Tibial artery (tissue), 4 donors: ENCODE data around the gene KLHDC1.
A peak's percentile ranks its signal among the peaks of the same experiment; 100 is the strongest.
"Not testable (repeated sequence)": the region's sequence is repeated elsewhere in the genome, so short reads cannot be mapped to it uniquely, and the experiment has no call there.

Experiments used
- DNase-seq, 2 donors: peaks; one replicate each; pipeline ENCODE4 v3.0.0-alpha.2; 2019
- H3K27ac ChIP-seq, 2 donors: fragments of 200-600 bp; sonication (generic) in 1 of 2; 1 replicate in 1 of 2; 2 replicates in 1 of 2; pipeline ENCODE4 v1.5.1; 2018 to 2019; ENCODE audit warnings: mild to moderate bottlenecking in 1 of 2
- H3K27me3 ChIP-seq, 2 donors: fragments of 200-600 bp; sonication (generic) in 1 of 2; one replicate each; pipeline versions ENCODE4 v1.5.1 to v1.6.0; 2016 to 2019
- H3K36me3 ChIP-seq, 3 donors: fragments of 200-600 bp; sonication (generic) in 2 of 3; one replicate each; pipeline ENCODE4 v1.5.1; 2016 to 2019; ENCODE audit warnings: mild to moderate bottlenecking in 2 of 3
- H3K4me1 ChIP-seq, 4 donors: fragments of 200-600 bp; sonication (generic) in 2 of 4; 1 replicate in 3 of 4; 2 replicates in 1 of 4; pipeline ENCODE4 v1.5.1; 2016 to 2019
- H3K4me3 ChIP-seq, 2 donors: fragments of 200-600 bp; sonication (generic) in 1 of 2; 1 replicate in 1 of 2; 2 replicates in 1 of 2; pipeline ENCODE4 v1.5.1; 2018 to 2019; ENCODE audit warnings: mild to moderate bottlenecking in 2 of 2
- H3K9me3 ChIP-seq, 3 donors: fragments of 200-600 bp; sonication (generic) in 1 of 3; one replicate each; pipeline ENCODE4 v1.5.1; 2016 to 2019
- intact Hi-C: fragments of 100-400 bp; cut with DNase I; formaldehyde crosslinking; loops from one replicate; pipeline ENCODE4 v1.15.0; 2023; ENCODE audit warnings: low total_unique reads
- TF ChIP-seq, protein P1 (sequence below), 2 experiments: fragments of 200-600 bp in 1 of 2; fragments of 450-650 bp in 1 of 2; IDR thresholded peaks; one replicate each; pipeline ENCODE4 v1.5.1; 2017 to 2019; ENCODE audit warnings: antibody characterized with exemption in 2 of 2, mild to moderate bottlenecking in 1 of 2, moderate library complexity in 1 of 2

KLHDC1 gene

GRCh38 chr14:49687942-49688700 lies 4.8 kb upstream of the KLHDC1 start, which contains the start of gene POLE2:
Gene POLE2 (minus strand): TSS chr14:49688214. CDS start chr14:49688203, 11 bp downstream.
- Histone ChIP-seq H3K9me3 (no peaks in the 10 kb centered on the region), H3K4me3 (peak within 1 kb of the TSS; percentile 72 to 77), H3K27ac (peak within 1 kb of the TSS; percentile 77 to 78), H3K36me3 (no peaks in the 10 kb centered on the region), H3K27me3 (no peaks in the 10 kb centered on the region), H3K4me1 (peaks cover 0 to 14% (median 4%) of the 10 kb centered on the region in 4 donors)
- intact Hi-C loops: no loop called here
- TF ChIP-seq, protein P1, sequence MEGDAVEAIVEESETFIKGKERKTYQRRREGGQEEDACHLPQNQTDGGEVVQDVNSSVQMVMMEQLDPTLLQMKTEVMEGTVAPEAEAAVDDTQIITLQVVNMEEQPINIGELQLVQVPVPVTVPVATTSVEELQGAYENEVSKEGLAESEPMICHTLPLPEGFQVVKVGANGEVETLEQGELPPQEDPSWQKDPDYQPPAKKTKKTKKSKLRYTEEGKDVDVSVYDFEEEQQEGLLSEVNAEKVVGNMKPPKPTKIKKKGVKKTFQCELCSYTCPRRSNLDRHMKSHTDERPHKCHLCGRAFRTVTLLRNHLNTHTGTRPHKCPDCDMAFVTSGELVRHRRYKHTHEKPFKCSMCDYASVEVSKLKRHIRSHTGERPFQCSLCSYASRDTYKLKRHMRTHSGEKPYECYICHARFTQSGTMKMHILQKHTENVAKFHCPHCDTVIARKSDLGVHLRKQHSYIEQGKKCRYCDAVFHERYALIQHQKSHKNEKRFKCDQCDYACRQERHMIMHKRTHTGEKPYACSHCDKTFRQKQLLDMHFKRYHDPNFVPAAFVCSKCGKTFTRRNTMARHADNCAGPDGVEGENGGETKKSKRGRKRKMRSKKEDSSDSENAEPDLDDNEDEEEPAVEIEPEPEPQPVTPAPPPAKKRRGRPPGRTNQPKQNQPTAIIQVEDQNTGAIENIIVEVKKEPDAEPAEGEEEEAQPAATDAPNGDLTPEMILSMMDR (IDR thresholded peaks at IDR 0.05): no peak
- peak; percentile 59 to 80 for DNase-seq

DNA sequence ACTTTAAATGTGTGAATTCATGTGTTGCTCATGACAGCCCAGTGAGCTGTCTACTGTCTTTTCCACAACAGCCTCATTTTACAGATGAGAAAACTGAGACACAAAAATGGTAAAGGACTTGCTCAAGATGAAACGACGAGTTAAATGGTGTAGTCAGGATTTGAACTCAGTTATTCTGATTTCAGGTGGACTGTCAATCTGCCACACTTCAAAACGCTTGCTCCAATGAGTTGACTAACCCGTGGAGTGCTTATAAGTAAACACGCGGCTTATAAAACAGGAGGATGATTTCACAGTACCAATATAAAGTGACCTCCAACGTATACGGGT lies 4.3 kb upstream of the KLHDC1 start:
- Histone ChIP-seq H3K4me1 (peaks cover 0 to 14% (median 4%) of the 10 kb centered on the region in 4 donors), H3K27me3 (no peaks in the 10 kb centered on the region), H3K9me3 (no peaks in the 10 kb centered on the region), H3K36me3 (no peaks in the 10 kb centered on the region), H3K27ac (peak overlapping the region; percentile 77 to 78), H3K4me3 (peak overlapping the region; percentile 72 to 77)
- DNase-seq: no peak
- intact Hi-C loops: no loop called here
- TF ChIP-seq, protein P1 (IDR thresholded peaks at IDR 0.05): no peak

DNA sequence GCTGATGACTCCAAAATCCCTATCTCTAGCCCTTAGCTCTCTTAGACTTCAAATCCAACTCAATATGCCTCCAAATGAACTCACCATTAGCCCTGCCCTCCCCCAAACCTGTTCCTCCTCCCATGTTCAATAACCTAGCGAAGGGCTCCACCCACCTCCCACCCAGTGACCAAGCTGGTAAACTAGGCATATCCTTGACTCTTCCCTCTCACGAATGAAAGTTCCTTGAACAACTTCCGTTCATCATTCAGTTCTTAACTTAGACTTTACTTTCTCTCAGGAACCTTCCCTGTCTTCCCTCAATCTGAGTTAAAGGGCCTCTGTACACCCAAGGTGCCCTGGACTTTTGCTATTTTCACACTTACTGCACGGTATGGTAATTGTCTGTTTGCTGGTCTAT lies 1.9 kb upstream of the KLHDC1 start:
- Histone ChIP-seq H3K36me3 (no peaks in the 10 kb centered on the region), H3K4me1 (peaks cover 0 to 29% (median 14%) of the 10 kb centered on the region in 4 donors), H3K4me3 (no peak overlapping the region), H3K9me3 (no peaks in the 10 kb centered on the region), H3K27me3 (no peaks in the 10 kb centered on the region), H3K27ac (peak overlapping the region in 1 of 2 donors; percentile 87)
- TF ChIP-seq, protein P1 (IDR thresholded peaks at IDR 0.05): no peak
- intact Hi-C loops: loop anchor here (5.0 kb wide), 2 partner anchors 59 to 76 kb away; partner anchors contain the start of gene KLHDC2
- DNase-seq: no peak

DNA sequence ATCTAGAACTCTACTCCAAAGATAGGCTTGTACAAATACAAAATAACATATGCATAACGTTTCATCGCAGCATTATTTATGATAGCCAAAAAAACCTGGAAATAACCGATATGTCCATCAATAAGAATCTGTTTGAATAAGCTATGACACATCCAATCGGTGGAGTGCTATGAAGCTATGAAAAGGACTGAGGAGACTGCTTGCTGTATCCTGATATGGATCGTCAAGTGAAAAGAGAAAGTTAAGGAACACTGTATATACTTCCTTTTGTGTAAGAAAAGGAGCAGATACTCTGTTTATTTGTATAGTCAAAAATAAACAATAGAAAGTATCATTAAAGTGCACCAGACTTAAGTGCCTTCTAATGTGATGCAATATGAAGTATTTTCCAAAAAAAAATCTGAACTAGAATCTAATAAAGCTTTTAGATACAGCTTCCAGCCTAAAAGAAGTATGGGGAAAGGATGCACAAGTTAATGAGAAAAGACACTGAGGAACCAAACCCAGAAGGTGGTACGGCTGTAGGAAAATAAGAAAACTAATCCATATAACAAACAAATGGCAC lies 645 bp upstream of the KLHDC1 start:
- H3K4me1 ChIP-seq: peaks cover 0 to 27% (median 13%) of the 10 kb centered on the region in 4 donors
- H3K4me3 ChIP-seq: peak overlapping the region; percentile 68 to 89
- H3K27ac ChIP-seq: peak overlapping the region; percentile 87 to 98
- DNase-seq: no peak
- TF ChIP-seq, protein P1 (IDR thresholded peaks at IDR 0.05): no peak
- intact Hi-C loops: loop anchor here (5.0 kb wide), 2 partner anchors 60 to 75 kb away; partner anchors contain the start of gene KLHDC2
- H3K36me3 ChIP-seq: peaks cover 0 to 5% (median 0%) of the 10 kb centered on the region in 3 donors
- H3K27me3 ChIP-seq: no peaks in the 10 kb centered on the region
- H3K9me3 ChIP-seq: no peaks in the 10 kb centered on the region

DNA sequence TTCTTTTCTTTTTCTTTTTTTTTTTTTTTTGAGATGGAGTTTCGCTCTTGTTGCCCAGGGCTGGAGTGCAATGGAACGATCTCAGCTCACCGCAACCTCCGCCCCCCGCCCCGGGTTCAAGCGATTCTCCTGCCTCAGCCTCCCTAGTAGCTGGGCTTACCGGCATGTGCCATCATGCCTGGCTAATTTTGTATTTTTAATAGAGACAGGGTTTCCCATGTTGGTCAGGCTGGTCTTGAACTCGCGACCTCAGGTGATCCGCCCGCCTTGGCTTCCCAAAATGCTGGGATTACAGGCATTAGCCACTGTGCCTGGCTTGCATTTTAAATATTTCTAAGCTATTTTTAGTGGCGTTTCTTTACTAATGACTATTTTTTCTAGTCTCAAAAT lies 810 bp downstream of the KLHDC1 start:
- Histone ChIP-seq H3K4me3 (peak overlapping the region; percentile 68 to 89), H3K27ac (peak overlapping the region; percentile 87 to 98), H3K4me1 (peaks cover 0 to 19% (median 10%) of the 10 kb centered on the region in 4 donors)
- not testable (repeated sequence) for H3K9me3 ChIP-seq, H3K36me3 ChIP-seq, H3K27me3 ChIP-seq, DNase-seq
- intact Hi-C loops: loop anchor here (5.0 kb wide), 2 partner anchors 61 to 74 kb away; partner anchors contain the start of gene KLHDC2

DNA sequence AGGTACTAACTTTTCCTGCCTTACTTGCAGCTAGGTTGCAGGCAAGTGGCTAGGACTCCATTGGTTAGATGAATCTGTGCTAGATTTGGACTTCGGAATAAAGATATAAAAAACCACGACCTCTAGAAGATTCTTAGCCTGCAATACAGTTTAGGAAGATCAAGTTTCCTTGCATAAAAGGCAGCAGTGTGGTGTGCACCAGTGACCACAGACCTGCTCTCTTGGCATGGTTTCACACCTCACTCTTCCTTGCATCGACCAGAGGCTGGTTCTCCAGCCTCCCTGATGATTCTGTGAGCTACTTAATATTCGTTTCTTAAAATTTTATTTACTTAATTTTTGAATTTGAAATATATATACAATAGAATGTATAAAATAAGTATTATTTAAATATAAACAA lies 9.8 kb downstream of the KLHDC1 start:
- intact Hi-C loops: no loop called here
- H3K27ac ChIP-seq: no peak overlapping the region
- TF ChIP-seq, protein P1 (IDR thresholded peaks at IDR 0.05): no peak
- H3K4me1 ChIP-seq: no peaks in the 10 kb centered on the region
- DNase-seq: no peak
- H3K4me3 ChIP-seq: no peak overlapping the region
- H3K27me3 ChIP-seq: no peaks in the 10 kb centered on the region
- H3K9me3 ChIP-seq: no peaks in the 10 kb centered on the region
- H3K36me3 ChIP-seq: peaks cover 11 to 12% (median 11%) of the 10 kb centered on the region in 3 donors
